ENCODE results near the gene NEDD4L.

DNA sequence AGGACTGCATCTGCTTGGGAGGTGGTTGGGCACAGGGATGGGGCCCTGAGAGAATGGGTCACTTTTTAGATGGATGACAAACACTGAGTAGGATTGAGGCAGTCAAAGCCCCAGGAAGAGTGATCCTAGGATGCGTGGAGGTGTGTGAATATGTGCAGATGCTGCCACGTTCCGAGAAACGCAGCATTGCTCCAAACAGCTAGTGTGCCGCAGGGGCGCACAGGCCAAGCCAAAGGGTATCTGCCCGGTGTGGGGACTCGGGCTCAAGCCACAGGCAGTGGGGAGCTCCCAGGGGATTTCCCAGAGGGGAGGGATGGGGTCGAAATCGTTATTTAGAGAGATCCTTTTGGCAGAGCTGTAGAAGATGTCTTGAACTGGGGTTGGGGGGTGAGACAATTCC, 310.8 kb downstream of the NEDD4L start:
- TF ChIP-seq, protein P1, sequence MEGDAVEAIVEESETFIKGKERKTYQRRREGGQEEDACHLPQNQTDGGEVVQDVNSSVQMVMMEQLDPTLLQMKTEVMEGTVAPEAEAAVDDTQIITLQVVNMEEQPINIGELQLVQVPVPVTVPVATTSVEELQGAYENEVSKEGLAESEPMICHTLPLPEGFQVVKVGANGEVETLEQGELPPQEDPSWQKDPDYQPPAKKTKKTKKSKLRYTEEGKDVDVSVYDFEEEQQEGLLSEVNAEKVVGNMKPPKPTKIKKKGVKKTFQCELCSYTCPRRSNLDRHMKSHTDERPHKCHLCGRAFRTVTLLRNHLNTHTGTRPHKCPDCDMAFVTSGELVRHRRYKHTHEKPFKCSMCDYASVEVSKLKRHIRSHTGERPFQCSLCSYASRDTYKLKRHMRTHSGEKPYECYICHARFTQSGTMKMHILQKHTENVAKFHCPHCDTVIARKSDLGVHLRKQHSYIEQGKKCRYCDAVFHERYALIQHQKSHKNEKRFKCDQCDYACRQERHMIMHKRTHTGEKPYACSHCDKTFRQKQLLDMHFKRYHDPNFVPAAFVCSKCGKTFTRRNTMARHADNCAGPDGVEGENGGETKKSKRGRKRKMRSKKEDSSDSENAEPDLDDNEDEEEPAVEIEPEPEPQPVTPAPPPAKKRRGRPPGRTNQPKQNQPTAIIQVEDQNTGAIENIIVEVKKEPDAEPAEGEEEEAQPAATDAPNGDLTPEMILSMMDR (conservative IDR thresholded peaks at IDR 0.05 in 1 of 2, IDR thresholded peaks at IDR 0.05 in 1 of 2; ENCODE audit: extremely low read depth in 1 of 2, insufficient read depth in 1 of 2, low read depth in 1 of 2, low read length in 2 of 2), result no peak
- no peak for TF ChIP-seq EZH2 (IDR thresholded peaks at IDR 0.05; ENCODE audit: borderline replicate concordance, low read length)
